OCI-LY1 (cell line): ENCODE measurements around the gene PLVAP.

Experiments
- EZH2 ChIP-seq: fragments of 200-600 bp; sonication (generic), shearing (Covaris generic); IDR thresholded peaks from 2 replicates; pipeline ENCODE4 v1.8.0; 2017; ENCODE audit warnings: borderline replicate concordance, mixed run types, mild to moderate bottlenecking, antibody characterized with exemption, low read length, moderate library complexity, mixed read lengths
- TF ChIP-seq, protein P1 (sequence below): fragments of 200-600 bp; sonication (generic), shearing (Covaris generic); IDR thresholded peaks from 2 replicates; pipeline ENCODE4 v1.5.1; 2017; ENCODE audit warnings: mild to moderate bottlenecking, antibody characterized with exemption, low read length, moderate library complexity, mixed read lengths

DNA sequence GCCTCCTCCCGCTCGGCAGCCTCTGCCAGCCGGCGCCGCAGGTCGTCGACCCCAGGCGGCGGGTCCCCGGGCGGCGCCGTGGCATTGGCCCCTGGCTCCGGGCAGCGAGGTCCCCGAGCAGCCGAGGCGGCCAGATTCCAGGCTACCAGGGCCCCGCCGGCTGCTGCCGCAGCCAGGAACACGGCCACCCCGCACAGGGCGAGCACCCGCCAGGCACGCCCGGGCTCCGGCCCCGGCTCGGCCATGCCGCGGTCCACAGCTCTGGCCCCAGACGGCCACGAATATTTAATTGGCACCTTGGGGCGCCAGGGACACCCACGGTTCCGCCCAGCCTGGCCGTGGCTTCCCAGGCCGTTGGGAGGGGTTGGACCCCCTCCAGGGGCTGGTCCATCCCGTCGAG is 16.8 kb upstream of the PLVAP start, which contains the start of gene CCDC194:
- TF ChIP-seq EZH2 = no peak
- TF ChIP-seq, protein P1, sequence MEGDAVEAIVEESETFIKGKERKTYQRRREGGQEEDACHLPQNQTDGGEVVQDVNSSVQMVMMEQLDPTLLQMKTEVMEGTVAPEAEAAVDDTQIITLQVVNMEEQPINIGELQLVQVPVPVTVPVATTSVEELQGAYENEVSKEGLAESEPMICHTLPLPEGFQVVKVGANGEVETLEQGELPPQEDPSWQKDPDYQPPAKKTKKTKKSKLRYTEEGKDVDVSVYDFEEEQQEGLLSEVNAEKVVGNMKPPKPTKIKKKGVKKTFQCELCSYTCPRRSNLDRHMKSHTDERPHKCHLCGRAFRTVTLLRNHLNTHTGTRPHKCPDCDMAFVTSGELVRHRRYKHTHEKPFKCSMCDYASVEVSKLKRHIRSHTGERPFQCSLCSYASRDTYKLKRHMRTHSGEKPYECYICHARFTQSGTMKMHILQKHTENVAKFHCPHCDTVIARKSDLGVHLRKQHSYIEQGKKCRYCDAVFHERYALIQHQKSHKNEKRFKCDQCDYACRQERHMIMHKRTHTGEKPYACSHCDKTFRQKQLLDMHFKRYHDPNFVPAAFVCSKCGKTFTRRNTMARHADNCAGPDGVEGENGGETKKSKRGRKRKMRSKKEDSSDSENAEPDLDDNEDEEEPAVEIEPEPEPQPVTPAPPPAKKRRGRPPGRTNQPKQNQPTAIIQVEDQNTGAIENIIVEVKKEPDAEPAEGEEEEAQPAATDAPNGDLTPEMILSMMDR = no peak
